HG03520 (cell line): ENCODE data around the gene EML4.
"Not testable (repeated sequence)": the region's sequence is repeated elsewhere in the genome, so short reads cannot be mapped to it uniquely, and the experiment has no call there.

Source experiments
- ATAC-seq: cut with Tn5 transposase; IDR thresholded peaks from one replicate; pipeline ENCODE4 v1.9.1; 2021; ENCODE audit warnings: mild to moderate bottlenecking, moderate library complexity; ENCODE audit not compliant: unreplicated experiment

EML4 gene

GRCh38 chr2:42328923-42329322, 159.8 kb downstream of the EML4 start:
- no peak for ATAC-seq

- no peak for ATAC-seq
These were observed 160.6 kb downstream of the EML4 start for GRCh38 chr2:42329736-42330135.

- ATAC-seq = no peak
These were observed 162.6 kb downstream of the EML4 start for GRCh38 chr2:42331569-42332284.

GRCh38 chr2:42332575-42332974, 163.4 kb downstream of the EML4 start:
- no peak for ATAC-seq

GRCh38 chr2:42333579-42333978, 164.4 kb downstream of the EML4 start:
- ATAC-seq = no peak

- no peak for ATAC-seq
These were observed 165.1 kb downstream of the EML4 start for GRCh38 chr2:42334220-42334619.

- ATAC-seq = not testable (repeated sequence)
These were observed 165.7 kb downstream of the EML4 start for GRCh38 chr2:42334865-42335264.

GRCh38 chr2:42335514-42336104, 166.5 kb downstream of the EML4 start:
- no peak for ATAC-seq

- ATAC-seq = no peak
These were observed 167.3 kb downstream of the EML4 start for GRCh38 chr2:42336361-42336965.

GRCh38 chr2:42337356-42337820, 168.2 kb downstream of the EML4 start:
- no peak for ATAC-seq

GRCh38 chr2:42337846-42338566, 168.9 kb downstream of the EML4 start:
- ATAC-seq = no peak

- no peak for ATAC-seq
These were observed 169.5 kb downstream of the EML4 start for GRCh38 chr2:42338567-42339190.

- ATAC-seq = no peak
These were observed 170.2 kb downstream of the EML4 start for GRCh38 chr2:42339191-42339912.

GRCh38 chr2:42340045-42340937, 171.1 kb downstream of the EML4 start:
- no peak for ATAC-seq

- ATAC-seq = no peak
These were observed 171.9 kb downstream of the EML4 start for GRCh38 chr2:42340938-42341636.

- peak; percentile 66 for ATAC-seq
These were observed 173.1 kb downstream of the EML4 start for GRCh38 chr2:42342061-42342794.

- peak; percentile 19 for ATAC-seq
These were observed 173.7 kb downstream of the EML4 start for GRCh38 chr2:42342795-42343241.

- no peak for ATAC-seq
These were observed 176.8 kb downstream of the EML4 start for GRCh38 chr2:42345986-42346385.
